Measurements from ENCODE around the gene MUL1.

GRCh38 chr1:20530306-20530705 lies 22.4 kb upstream of the MUL1 start:
- TF ChIP-seq, protein P1, sequence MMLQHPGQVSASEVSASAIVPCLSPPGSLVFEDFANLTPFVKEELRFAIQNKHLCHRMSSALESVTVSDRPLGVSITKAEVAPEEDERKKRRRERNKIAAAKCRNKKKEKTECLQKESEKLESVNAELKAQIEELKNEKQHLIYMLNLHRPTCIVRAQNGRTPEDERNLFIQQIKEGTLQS (CRISPR knock-in tag; conservative IDR thresholded peaks at IDR 0.05), result no peak
- TF ChIP-seq FOXJ3 (CRISPR knock-in tag; IDR thresholded peaks at IDR 0.05; ENCODE audit: borderline replicate concordance) (no peak), ZNF232 (CRISPR knock-in tag; IDR thresholded peaks at IDR 0.05) (no peak), OVOL2 (CRISPR knock-in tag; IDR thresholded peaks at IDR 0.05; ENCODE audit: borderline replicate concordance) (no peak), CTCF (IDR thresholded peaks at IDR 0.05) (no peak), NFE2L1 (CRISPR knock-in tag; IDR thresholded peaks at IDR 0.05) (no peak)
- TF ChIP-seq, protein P2, sequence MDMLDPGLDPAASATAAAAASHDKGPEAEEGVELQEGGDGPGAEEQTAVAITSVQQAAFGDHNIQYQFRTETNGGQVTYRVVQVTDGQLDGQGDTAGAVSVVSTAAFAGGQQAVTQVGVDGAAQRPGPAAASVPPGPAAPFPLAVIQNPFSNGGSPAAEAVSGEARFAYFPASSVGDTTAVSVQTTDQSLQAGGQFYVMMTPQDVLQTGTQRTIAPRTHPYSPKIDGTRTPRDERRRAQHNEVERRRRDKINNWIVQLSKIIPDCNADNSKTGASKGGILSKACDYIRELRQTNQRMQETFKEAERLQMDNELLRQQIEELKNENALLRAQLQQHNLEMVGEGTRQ (CRISPR knock-in tag; IDR thresholded peaks at IDR 0.05), result no peak
- TF ChIP-seq, protein P3, sequence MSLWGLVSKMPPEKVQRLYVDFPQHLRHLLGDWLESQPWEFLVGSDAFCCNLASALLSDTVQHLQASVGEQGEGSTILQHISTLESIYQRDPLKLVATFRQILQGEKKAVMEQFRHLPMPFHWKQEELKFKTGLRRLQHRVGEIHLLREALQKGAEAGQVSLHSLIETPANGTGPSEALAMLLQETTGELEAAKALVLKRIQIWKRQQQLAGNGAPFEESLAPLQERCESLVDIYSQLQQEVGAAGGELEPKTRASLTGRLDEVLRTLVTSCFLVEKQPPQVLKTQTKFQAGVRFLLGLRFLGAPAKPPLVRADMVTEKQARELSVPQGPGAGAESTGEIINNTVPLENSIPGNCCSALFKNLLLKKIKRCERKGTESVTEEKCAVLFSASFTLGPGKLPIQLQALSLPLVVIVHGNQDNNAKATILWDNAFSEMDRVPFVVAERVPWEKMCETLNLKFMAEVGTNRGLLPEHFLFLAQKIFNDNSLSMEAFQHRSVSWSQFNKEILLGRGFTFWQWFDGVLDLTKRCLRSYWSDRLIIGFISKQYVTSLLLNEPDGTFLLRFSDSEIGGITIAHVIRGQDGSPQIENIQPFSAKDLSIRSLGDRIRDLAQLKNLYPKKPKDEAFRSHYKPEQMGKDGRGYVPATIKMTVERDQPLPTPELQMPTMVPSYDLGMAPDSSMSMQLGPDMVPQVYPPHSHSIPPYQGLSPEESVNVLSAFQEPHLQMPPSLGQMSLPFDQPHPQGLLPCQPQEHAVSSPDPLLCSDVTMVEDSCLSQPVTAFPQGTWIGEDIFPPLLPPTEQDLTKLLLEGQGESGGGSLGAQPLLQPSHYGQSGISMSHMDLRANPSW (CRISPR knock-in tag; conservative IDR thresholded peaks at IDR 0.05; ENCODE audit: low read depth), result no peak

Measured in WTC11 (cell line).